Left ventricle myocardium superior (tissue), 1 donor: ENCODE data around the gene PYGM. TPM values are rescaled to one million over a fixed set of nuclear protein-coding genes. Genes with fewer than 3 reads are reported as not detected.

Experiments
- ATAC-seq: fragments of 200-7000 bp; cut with Tn5 transposase; one replicate; pipeline ENCODE4 v1.9.1; 2020; ENCODE audit warnings: mild to moderate bottlenecking, moderate library complexity
- DNase-seq: peaks from one replicate; pipeline ENCODE4 v3.0.0-alpha.2; 2020
- intact Hi-C: fragments of 100-400 bp; cut with micrococcal nuclease; formaldehyde crosslinking; loops from one replicate; pipeline ENCODE4 v1.11.0; 2022
- total RNA-seq: library from RNA; stranded (reverse); fragmentation: NEBNext Ultra II Directional; extraction: Animal tissue kit (Norgen Biotek cat#: 25700); gene quantifications from one replicate; pipeline ENCODE4 v1.2.1, GENCODE V29; 2021
- donor health status: DM: no; HTN: yes; CAD: no; lungs with severe emphysema.

PYGM gene
- total RNA-seq, 1 donor from 2014 or later = 175 TPM

GRCh38 chr11:64744544-64745188 lies 15.1 kb downstream of the PYGM start:
- ATAC-seq (no peak), DNase-seq (peak; percentile 65)
- intact Hi-C loops = no loop called here

- peak; percentile 61 for ATAC-seq
- intact Hi-C loops = no loop called here
- DNase-seq = peak; percentile 92
Measured at GRCh38 chr11:64743591-64744543, 15.9 kb downstream of the PYGM start, which contains the start of gene RASGRP2. Gene RASGRP2, minus strand, starts transcription at chr11:64744142. Its CDS starts 1,276 bp downstream, at chr11:64742866.

DNA sequence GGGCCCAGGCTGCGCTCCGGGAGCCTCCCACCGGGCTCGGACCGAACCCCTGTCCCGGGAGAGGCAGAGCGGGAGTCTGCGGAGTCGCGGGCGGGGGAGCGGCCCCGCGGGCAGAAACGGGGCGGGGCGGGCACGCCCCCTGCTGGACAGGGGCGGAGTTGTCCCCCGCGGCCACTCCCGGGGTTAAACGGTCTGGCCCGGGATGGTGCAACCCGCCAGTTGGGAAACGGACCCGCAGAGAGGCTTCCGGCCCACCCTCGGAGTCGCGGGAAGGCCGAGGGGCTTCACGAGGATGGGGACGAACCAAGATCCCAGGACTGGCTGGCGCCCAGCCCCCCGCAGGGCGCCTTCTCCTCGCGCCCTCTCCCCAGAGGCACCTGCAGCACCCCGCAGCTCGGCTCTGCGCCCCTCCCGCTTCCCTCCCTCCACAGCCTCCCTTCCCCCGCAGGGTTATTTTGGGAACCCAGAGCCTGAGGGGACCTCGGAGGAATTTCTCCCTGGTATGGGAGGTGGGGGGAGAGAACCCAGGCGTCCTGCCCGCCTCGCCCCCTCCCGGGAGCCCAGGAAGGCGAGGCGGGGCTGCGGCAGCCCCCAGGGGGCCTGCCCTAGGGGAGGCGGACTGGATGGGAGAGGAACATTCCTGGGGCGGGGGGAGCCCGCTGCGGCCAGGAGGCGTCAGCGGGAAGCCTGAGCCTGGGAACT lies 16.7 kb downstream of the PYGM start:
- ATAC-seq = peak; percentile 63
- intact Hi-C loops = no loop called here
- DNase-seq = peak; percentile 89

GRCh38 chr11:64742087-64742888 lies 17.5 kb downstream of the PYGM start:
- peak; percentile 58 for DNase-seq
- intact Hi-C loops = no loop called here

DNA sequence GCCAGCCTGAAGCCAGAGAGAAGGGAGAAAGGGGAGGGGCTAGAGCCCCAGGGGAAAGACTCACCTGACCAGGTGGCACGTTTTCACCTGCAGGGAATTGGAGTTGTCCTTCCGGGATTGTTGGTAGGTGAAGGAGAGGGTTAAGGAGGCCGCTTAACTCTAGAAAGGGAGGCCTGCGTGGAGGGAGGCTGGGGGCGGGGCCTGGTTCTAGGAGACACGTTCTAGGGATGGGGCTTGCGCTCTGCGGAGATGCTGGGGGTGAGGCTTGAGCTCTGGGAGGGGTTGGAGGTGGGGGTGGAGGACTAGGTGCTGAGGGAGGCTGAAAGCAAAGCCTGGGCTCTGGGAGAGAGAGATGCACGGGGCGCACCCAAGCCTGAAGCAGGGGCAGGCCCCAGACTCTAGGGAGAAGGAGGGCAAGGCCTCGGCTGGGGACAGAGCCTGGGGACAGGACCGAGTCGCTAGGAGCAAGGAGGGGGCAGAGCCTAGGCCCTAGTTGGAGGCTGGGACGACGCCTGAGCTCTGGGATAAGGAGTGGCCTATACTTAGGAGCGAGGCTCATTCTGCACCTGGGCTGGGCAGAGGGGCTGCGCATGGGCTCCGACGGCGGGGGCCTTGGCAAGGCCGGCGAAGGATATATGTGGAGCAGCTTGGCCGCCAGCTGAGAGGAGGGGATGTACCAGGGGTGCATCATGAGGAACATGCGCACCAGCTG lies 18.2 kb downstream of the PYGM start:
- DNase-seq = peak; percentile 40
- intact Hi-C loops = no loop called here
- ATAC-seq = no peak

More at GRCh38 chr11:64742087-64742888, 17.5 kb downstream of the PYGM start:
- peak; percentile 1 for ATAC-seq

GRCh38 chr11:64739871-64740270 lies 19.9 kb downstream of the PYGM start:
- ATAC-seq (no peak), DNase-seq (no peak)
- intact Hi-C loops = no loop called here

- ATAC-seq = no peak
- no peak for DNase-seq
- intact Hi-C loops = no loop called here
Measured at GRCh38 chr11:64736654-64737053, 23.1 kb downstream of the PYGM start.

DNA sequence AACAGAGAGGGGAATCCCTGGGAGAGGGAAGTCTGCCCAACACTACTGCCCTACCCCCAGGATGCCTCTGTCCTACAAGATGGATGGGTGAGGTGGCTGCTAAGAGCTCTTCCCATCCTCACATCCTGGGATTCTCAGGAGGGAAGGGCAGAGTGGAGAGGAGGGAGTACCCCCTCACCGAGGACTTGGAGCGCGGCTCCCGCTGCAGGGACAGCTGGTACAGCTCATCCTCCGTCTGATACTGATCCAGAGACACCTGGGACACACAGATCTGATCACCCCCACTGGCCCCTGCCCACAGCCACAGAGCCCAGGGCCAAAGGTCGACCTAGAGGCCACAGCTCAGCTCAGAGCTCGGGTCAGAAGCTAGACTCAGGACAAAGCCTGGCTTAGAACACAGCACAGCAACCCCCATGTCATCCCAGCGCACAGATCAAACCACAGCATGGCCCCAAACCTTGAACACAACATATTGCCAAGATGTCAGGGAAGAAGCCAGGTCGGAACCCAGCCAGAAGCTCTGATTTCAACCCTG lies 24.0 kb downstream of the PYGM start:
- no peak for ATAC-seq
- intact Hi-C loops = no loop called here
- no peak for DNase-seq

DNA sequence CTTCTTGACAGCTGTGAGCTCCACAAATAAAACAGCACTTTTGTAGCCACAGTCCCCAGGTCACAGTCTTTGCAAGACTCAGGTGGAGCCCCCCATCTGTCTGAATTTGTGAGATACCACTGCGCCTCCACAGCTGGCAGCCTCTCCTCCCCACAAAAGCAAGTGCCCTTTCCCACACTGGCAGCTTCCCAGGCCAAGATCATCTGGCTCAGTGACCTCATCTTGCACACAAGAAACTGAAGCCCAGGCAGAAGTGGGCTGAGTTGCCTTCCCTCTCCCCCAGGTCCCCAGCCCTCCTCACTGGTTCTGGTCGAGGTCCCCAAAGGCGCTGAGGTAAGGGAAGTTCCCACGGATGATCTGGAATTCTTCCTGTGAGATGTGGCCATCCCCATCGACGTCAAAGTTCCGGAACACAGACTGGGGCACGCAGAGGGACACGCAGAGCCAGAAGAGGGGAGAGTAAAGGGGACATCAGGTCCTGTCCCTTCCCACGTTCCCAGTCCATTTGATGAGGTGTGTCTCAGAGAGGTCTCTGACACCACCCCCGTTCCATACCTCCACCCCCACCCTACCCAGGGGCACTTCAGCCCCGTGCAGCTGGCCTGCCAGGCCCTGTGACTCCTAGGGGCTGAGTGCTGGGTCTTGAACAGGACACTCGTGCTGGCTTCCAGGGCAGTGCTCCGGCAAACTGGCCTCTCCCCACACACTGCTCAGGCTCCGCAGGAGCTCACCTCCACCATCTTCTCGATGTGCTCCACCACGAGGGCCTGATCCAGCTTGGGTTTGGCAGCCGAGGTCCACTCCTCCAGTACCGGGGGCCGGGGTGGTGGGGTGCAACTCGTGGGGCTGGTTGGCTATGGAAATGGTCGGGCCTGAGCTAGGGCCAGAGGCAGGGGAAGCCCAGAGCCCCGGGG lies 24.7 kb downstream of the PYGM start:
- DNase-seq (no peak), ATAC-seq (peak; percentile 11)
- intact Hi-C loops = no loop called here

GRCh38 chr11:64731601-64732000 lies 28.2 kb downstream of the PYGM start:
- ATAC-seq (no peak), DNase-seq (no peak)
- intact Hi-C loops = no loop called here

DNA sequence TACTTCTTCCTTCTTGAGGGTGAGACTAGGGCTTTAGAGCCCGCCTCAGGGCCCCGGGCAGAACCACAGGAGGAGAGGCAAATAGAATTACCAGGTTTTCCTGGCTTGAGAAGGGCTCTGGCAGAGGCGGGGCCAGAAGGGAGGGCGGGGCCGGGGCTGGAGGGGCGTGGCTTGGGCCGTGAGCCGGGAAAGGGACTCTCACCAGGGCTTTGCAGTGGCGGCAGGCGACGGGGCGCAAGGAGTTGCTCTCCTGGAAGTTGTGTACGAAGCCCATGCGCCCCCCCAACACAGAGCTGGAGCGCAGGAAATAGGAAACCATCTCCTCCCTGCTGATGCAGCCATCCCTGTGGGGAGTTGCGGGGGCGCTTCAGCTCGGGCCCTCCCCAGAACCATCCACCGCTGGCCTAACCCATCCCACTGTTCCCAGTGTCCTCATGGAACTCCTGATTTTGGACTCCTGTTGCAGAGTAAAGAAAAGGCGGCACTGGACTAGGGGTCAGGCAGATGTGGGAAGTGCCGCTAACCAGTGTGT lies 29.9 kb downstream of the PYGM start:
- DNase-seq (no peak), ATAC-seq (peak; percentile 33)
- intact Hi-C loops = no loop called here

DNA sequence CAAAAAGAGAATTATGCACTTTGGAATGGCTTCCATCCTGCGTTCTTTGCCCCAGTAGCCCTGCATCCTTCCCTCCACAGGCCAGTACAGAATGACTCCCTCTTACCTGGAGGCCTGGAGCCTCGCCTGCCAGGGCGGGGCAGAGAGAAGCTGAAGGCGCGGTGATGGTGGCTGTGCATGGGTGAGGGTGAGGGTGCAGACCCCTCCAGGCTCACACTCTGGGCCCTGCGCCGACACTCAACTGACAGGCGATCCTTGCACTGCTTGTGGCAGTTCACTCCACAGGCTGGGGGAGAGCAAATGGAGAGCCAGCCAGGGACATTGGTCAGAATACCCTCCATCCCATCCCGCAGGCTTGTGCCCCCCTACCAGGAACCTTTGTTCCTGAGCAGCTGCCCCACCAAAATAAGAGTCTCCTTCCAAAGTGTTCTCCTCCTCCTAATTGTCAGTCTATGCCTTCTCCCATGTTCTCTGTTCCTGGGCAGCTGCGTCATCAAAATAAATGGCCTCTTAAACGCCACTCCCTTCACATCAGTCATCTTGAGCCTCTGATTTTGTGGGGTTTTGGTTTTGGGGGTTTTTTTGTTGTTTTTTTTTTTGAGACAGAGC lies 30.9 kb downstream of the PYGM start:
- ATAC-seq (no peak), DNase-seq (no peak)
- intact Hi-C loops = no loop called here

DNA sequence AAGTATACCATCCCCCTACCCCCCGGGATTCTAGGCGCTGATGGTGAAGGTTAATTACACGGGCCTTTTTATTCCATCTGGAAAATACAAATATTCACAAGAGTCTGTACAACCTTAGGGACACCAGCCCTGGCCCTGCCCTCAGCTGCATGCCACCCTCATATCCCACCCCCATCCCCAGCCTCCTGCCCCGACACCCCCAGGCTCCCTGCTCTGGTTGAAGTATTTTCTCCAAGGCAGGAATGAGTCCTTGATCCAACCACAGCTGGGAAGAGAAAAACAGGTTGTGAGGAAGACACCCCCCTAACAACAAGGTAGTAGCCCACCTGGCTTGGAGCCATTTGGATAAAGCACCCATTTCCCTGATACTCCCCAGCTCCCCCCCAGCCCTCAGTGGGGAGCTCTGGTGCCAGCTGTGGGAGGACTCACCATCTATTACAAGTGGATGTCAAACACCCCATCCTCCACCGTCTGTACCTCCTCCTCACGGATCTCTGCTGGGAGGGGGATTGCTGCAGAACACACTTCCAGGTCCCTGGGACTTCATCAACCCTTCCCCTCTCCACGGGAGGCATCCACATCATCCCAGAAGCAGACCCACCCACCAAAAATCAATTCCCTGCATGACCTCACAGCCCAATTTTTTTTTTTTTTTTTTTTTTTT lies 32.8 kb downstream of the PYGM start:
- DNase-seq = no peak
- ATAC-seq = no peak
- intact Hi-C loops = no loop called here

GRCh38 chr11:64726211-64726641 lies 33.5 kb downstream of the PYGM start:
- DNase-seq = no peak
- ATAC-seq = no peak
- intact Hi-C loops = no loop called here

DNA sequence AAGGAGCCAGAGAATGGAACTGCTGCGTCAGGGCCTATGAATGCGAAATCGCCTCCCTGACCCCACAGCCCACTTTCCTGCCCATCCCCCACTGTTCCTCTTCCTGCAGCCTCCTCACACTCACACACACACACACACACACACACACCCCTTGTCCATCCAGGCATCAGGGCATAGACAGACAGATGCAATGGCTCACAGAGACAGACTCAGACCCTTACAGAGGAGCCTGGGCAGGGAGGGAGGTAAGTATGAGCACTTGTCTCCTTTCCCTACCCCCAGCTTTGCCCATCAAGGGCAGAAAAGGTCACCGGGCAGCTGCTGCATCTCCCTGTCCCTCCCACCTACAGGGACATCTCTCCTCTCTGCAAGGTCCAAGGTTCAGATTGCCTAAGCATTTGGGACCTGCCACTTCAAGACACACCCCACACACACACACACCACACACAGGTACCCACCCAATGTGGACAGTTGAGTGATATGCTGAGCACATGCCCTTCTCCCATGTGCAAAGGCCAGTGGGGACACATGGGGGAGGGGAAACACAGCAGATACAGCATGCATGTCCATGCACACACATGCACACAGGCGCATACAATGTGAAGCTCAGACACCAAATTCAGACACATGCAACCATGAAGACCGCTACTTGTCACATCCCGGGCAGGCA lies 34.8 kb downstream of the PYGM start:
- DNase-seq = no peak
- ATAC-seq = no peak
- intact Hi-C loops = no loop called here
